HG02798 (cell line): Measurements from ENCODE around the gene GPT2.
A peak's percentile ranks its signal among the peaks of the same experiment; 100 is the strongest.

Source experiments
- ATAC-seq: cut with Tn5 transposase; IDR thresholded peaks from one replicate; pipeline ENCODE4 v1.9.1; 2021; ENCODE audit warnings: mild to moderate bottlenecking; ENCODE audit not compliant: unreplicated experiment, poor library complexity

GPT2 gene

DNA sequence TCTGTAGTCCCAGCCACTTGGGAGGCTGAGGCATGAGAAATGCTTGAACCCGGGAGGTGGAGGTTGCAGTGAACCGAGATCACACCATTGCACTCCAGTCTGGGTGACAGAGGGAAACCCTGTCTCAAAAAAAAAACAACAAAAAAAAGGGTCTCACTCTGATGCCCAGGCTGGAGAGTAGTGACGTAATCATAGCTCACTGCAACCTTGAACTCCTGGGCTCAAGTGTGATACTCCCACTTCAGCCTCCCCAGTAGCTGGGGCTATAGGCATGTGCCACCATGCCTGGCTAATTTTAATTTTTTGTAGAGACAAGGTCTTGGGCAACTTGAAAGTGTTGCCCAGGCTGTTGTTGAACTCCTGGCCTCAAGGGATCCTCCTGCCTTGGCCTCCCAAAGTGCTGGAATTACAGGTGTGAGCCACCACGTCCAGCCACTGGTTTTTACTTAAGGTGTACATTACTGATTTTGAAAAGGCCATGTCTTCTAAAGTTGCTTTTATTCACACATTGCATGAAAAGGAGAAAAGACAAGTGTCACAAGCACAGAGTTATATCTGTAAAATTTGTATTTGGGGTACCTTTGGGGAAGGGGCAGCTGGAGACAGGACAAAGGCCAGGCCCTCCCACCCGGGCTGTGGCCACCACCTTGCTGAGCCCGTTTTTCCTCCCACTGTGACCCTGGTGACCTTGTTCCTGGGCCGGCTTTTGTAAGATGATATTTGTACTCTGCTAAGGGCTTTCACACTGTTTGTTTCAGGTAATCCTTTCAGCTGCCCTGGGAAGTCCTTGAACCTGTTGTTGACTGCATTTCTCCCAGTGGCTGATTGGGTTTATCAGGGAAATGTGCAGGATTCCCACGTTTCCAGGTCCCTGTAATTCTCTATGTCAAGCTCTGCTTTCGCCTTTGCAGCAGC lies 11.5 kb downstream of the GPT2 start:
- ATAC-seq: no peak

DNA sequence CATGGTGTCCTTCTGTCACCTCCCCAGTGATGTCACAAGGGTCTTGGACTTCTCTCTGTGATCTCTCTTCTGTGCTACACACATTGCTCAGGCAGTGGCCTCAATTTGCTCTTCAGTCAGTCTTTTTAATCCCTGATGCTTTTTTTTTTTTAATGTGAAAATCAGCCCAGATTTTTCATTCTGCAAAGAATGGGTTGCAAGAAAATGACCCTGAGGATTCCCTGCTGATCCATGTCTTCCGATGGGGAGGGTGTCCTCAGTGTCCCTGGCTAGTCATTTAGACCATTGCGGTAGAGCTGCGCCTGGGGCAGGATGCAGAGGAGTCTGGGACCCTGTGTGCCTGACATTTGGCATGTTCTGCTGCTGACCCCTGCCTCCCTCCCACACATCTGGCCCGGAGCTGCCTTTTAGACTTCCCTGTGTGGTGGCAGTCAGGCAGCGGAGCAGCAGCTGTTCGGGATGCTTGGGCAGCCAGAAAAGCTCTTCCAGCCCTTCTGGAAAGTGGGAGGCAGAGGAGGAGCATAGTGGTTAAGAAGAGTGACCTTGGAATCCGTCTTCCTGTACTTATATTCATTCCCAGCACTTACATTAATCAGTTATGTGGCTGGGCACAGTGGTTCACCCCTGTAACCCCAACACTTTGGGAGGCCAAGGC lies 12.3 kb downstream of the GPT2 start:
- ATAC-seq: no peak

DNA sequence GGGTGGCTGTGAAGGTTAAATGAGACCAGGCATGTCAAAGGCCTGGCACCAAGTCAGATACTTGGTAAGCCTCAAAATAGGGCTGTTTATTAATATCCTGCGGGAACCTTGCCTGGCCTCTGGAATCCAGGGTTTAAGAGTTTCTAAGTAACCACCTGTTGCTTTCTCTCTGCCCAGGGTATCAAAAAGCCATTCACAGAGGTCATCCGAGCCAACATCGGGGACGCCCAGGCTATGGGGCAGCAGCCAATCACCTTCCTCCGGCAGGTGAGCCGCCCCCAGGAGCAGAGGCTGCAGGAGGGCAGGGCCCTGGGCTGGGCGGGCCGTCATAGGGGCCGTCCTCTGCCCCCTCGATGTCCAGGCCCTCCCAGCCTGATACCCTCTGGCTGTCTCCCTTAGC lies 13.3 kb downstream of the GPT2 start:
- ATAC-seq: no peak

DNA sequence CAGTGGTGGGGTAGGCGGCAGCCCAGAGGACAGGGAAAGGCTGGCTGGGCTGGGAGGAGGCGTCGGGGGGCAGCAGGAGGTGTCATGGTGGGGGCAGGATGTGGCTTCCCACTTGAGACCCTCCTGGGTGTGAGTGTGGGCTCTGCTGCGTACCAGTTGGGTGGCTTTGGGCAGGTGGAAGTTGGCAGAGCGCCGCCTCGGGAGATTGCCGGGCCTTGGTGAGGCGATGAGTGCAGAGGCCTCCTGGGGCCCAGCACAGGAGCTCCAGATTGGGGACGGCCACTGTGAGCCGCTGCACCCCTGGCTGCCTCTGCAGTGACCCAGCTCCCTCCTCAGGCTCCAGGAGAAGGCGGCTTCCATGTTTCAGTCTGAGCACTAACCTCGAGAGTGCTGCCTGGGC lies 13.8 kb downstream of the GPT2 start:
- no peak for ATAC-seq

DNA sequence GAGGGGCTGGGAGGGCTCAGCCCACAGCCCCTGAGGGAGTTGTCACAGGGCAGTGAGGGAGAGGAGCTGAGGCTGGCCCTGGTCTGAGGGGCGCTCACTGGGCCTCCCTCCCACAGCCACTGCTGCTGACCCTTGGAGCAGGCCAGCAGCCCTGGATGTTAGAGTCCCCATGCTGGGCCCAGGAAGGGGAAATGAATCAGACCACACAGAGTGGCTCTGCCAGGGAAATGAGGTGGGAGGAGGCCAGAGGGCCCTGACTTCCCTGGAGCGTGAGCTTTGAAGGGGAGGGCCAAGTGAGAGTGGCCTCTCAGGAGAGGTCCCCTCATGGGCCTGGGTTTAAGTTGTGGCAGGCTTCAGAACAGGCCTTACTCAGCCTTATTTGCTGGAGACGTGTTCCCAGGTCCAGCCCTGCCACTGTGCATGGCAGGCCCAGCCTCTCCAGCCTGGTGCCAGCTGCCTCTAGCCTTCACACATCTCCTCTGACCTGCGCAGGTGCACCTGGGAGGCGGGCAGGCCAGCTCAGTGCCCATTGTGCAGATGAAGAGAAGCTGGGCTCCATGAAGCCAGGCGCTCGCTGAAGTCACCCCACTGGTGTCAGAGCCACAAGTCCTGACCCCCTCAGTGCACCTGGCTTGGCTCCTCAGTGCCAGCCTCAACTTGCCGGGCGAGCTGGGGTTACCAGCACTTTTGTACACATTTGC lies 15.4 kb downstream of the GPT2 start:
- ATAC-seq: no peak

DNA sequence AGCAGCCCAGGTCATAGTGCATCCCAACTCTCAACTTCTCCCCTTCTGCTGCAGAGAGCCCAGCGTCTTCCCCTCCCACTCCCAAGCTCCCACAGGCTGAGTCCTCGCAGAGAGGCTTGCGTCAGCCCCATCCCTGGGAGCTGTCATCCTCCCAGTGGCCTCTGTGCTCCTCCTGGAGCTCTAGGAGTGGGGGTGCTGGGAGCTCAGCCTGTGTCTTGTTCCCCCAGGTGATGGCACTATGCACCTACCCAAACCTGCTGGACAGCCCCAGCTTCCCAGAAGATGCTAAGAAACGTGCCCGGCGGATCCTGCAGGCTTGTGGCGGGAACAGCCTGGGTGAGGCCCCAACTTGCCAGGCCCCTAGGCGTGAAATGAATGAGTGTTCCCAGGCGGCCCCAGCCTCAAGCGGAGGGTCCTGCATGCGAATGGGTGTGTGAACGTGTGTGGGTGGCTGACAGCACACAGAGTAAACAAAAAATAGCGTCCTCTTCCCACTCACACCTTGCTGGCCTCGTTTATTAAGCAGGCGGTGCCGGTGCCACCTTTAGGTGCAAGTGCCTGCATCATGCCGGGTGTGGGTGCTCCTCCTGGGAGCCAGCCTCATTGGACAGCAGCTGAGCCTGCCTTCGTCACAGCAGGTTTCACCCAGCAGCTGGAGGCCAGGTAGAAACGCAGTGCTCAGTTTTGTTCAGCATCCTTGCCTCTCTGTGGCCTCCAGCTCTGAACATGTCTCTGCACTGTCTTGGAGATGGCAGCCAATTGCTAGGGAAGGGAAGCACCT lies 16.5 kb downstream of the GPT2 start:
- no peak for ATAC-seq

DNA sequence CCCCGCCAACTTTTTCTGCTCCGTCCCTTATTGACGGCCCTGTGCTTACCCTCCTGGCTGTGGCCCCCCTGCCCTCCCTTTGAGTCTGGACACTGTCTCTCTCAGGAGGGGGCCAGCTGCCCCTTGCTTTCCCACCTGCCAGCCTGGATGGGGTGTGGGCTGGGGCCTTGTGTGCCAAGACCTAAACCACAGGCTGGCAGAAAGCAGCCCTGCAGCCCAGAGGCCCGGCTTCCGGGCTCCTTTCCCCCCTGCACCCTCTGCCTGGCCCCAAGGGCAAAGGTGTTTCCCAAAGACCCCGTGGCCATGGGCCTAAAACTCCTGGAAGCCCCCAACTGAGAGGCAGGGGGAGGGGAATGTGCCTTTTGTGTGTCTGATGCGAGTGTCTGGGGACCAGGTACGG lies 17.5 kb downstream of the GPT2 start:
- ATAC-seq: no peak

DNA sequence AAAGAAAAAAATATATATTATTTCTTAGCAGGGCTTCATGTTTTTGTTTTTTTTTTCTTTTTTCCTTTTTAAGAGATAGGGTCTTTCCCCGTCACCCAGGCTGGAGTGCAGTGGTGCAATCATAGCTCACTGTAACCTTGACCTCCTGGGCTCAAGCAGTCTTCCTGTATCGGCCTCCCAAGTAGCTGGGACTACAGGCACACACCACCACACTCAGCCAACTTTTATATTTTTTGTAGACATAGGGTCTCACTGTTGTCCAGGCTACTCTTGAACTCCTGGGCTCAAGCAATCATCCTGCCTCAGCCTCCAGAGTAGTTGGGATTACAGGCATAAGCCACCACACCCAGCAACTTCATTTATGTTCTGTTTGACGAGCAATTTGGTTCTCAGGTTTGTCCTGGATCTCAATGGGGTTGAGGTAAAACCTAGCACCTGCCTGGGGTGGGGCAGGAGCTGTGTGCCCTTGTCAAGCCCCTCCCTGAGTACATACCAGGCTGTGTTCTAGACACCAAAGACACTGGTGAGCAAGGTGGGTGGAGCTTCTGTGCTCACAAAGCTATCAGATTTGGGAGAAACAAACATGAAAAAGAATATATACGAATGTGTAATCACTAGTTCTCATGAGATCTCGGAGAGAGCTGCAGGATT lies 19.2 kb downstream of the GPT2 start:
- ATAC-seq: no peak

DNA sequence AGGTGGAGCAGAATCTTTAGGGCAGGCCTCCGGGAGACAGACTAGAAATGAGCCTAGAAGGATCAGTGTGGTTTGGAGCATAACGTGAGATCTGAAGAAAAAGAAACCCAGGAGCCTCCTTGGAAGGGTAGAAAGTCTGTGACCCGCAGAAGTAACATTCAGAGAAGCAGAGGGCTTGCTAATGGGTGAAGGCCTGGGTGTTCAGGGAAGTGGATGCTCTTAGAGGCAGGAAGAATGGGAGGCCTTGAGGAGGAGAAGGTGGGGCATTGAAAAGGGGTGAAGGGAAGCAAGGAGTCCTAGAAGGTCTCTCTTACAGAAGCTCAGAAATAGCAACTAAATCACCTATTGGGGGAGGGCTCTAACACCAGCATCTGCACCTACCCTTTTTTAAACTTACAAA lies 20.3 kb downstream of the GPT2 start:
- ATAC-seq: no peak

DNA sequence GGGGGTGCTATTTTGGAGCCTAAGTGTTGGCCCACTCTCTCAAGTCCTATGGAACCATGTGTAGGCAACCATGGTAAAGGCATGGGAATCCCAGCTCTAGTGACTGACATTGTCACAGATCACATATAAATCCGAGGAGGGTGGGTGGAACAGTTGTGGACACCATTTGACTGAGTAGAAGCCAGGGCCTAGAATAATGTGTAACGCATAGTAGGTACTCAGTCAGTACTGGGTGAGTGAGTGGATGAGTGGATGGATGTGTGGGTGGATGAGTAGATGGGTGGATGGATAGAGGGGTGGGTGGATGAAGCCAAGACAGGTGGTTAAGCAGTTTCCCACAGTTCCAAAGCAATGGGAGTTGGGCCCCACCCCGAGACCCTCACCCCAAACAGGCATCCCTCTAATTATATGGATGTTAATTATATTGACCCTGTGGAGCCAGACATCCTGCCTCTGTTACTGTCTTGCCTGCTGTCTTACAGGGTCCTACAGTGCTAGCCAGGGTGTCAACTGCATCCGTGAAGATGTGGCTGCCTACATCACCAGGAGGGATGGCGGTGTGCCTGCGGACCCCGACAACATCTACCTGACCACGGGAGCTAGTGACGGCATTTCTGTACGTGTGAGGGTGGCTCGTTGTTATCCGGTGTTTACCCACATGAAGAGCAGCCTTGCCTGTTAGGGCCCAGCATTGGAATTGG lies 22.3 kb downstream of the GPT2 start:
- no peak for ATAC-seq

DNA sequence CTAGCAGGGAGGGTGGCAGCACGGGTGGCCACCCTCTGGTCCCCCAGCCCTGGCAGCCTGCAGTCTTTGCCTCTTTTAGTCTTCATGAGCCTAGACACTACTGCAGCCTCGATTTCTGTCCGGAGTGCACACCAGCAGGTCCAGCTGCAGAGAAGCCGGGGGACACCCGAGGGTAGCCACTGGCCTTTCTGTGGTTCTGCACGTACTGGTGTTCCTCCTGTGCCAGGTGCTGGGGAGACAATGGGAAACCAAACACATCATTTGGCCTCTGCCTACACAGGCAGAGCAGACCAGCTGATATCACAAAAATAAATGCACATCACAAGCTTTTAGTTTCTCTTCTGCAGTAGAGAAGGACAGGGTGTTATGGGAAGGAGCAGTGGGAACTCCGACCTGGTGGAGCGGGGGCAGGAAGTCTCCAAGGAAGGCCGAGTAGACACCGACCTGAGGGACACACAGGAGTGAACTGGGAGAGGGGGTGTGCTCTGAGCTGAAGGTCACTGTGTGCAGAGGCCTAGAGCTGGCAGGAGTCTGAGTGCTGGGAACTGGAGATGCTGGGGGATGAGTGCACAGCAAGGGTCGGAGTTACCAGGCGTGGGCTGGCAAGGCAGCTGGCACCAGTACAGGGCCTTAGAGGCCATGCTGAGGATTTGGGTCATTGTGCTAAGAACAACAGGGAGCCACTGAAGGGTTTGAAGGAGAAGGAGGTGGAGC lies 23.1 kb downstream of the GPT2 start:
- ATAC-seq: no peak

DNA sequence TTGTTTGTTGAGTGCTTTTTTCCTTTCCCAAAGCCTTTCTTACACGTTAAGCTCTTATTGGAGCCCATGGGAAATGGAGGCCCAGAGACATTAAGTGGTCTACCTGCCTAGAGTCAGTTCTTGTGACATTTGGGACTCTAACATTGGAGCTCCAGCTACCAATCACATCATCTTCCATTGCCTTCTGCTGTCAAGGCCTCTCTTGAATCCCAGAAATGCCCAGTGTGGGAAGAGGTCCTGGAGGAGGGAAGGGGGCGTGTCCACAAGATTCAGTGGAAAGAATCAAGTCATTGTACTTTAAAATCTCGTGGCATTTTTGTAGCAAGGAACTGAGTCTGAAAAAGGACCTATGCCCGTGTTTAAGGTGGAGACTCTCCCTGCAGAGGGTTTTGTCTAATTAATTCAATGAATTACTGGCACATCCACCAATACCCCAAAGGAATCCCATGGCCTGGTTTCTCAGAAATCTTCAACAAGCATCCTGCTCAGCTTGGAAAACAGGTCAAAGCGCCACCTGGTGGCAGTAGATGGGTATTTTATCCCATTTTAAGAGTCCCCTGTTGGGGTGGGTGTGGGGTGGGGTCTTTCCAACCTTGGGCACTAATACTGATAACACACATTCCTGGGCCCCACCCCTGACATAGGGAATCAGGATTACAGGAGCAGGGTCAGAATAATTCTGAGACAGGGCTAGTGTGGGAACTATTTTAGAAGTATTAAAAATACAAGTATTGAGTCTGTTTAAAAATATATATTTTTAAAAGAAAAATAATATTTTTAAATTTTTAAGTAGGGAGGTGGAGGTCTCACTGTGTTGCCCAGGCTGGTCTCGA lies 24.6 kb downstream of the GPT2 start:
- ATAC-seq: no peak

DNA sequence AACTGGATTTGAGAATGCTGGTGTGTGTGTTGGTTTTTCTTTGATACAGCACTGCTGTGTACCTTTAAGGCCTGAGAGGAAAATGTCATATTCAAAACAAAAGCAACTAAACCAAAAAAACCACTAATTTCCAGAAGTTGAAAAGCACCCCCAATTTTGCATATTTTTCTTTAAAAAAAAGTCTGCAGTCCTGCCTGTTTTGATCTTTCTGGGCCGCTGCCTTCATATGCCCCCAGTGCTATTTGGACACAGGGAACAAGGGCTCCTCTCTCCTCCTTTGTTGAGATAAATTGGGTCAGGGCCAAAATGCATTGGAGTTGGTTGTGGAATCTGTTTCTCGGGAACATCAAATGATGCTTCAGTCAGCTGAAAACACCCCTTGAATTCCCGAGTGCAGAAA lies 26.9 kb downstream of the GPT2 start:
- ATAC-seq: peak; percentile 75

DNA sequence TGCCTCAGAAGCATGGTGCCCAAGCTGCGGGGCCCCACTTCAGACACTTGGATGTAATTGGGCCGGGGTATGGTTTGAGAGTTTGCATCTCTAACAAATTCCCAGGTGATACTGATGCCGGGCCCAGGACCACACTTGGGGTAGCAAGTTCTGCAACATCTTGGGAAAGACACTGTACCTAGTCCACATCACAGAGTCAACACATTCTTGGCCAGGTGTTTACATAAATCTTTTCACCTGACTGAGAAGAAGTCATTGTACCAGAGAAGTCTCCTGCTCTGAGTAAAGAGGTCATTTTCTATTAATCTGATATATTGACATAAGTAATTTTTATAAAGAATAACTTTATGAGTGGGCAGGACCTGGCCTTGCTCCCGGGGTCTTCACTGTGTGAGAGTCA lies 27.5 kb downstream of the GPT2 start:
- no peak for ATAC-seq

DNA sequence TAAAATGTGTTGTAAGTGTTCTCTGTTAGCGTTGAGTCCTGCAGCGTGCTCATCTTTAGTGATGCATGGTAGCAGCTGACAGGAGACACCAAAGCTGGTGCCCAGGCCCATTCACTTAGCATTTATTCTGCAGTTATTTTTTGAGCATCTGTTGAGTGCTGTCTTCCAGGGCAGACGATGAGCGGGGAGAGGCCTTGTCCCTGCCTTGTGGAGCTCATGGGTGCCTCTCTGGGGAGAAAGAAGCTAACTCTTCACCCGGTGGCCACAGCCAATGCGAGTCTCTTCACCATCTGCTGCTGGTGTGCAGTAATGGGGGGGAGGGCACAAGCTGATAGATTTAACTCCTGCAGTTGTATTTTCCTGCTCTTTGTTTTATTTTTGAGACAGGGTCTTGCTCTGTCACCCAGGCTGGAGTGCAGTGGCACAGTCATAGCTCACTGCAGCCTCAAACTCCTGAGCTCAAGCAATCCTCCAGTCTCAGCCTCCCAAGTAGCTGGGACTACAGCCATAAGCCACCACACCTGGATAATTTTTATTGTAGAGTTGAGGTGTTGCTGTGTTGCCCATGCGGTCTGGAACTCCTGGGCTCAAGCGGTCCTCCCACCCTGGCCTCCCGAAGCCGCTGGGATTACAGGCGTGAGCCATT lies 30.5 kb downstream of the GPT2 start:
- ATAC-seq: no peak

DNA sequence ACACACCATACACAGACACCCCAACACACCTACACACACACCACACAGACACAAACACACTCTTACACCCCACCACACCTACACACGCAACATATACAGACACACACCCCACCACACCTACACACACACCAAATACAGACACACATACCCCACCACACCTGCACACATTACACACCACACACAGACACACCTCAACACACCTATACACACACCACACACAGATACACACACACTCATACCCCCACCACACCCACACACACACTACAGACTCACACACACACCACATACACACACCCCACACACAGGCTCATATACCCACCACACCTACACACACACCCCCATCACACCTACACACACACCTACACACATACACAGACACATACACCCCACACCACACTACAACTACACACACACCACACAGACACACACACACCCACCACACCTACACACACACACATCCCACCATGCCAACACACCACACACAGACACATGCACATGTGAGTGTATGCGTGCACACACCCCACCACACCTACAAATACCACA lies 31.4 kb downstream of the GPT2 start:
- no peak for ATAC-seq

DNA sequence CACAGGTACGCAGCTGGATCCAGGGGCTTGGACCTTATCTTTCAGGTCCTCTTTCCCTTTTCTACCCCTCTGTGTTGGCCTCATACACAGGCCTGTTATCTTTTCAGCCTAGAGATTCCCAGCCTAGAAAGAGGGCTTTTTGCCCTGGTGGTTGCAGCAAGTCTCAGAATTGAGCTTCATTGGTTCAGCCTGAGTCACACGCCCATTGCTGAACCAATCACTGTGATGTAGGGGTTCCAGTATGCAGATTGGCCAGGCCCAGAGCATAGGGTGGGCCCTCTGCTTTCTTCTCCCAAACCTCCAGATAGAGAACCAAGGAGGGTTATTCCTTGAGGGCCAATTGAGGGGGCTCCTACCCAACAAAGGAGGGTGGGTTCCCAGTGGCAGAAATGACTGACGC lies 32.8 kb downstream of the GPT2 start:
- ATAC-seq: no peak
